GM12878 (cell line): ENCODE results near the gene FFAR3. TPM values are rescaled to one million over a fixed set of nuclear protein-coding genes. Genes with fewer than 3 reads are reported as not detected.
A peak's percentile ranks its signal among the peaks of the same experiment; 100 is the strongest.

Experiments
- BCL11A ChIP-seq: IDR thresholded peaks from 2 replicates; pipeline ENCODE4 v1.6.1; 2011; ENCODE audit warnings: low read depth, low read length
- CBX5 ChIP-seq: sonication (generic); IDR thresholded peaks from 2 replicates; pipeline ENCODE4 v1.6.1; 2016; ENCODE audit warnings: low read depth, moderate library complexity, mild to moderate bottlenecking, inconsistent platforms
- E2F4 ChIP-seq: IDR thresholded peaks from 2 replicates; pipeline ENCODE4 v1.6.1; 2012; ENCODE audit warnings: low read depth, low read length, improper control_type of control experiment
- E4F1 ChIP-seq: fragments of 450-650 bp; IDR thresholded peaks from 2 replicates; pipeline ENCODE4 v1.6.1; 2018; ENCODE audit warnings: borderline replicate concordance, mild to moderate bottlenecking; ENCODE audit not compliant: partially characterized antibody
- EED ChIP-seq: sonication (generic); IDR thresholded peaks from 2 replicates; pipeline ENCODE4 v1.6.1; 2016; ENCODE audit warnings: antibody characterized with exemption, low read depth
- ELK1 ChIP-seq: IDR thresholded peaks from 2 replicates; pipeline ENCODE4 v1.6.1; 2012; ENCODE audit warnings: low read depth, low read length, improper control_type of control experiment
- GABPA ChIP-seq: IDR thresholded peaks from 2 replicates; pipeline ENCODE4 v1.6.1; 2014; ENCODE audit warnings: antibody characterized with exemption, low read depth, mild to moderate bottlenecking, inconsistent platforms
- HDGF ChIP-seq: fragments of 450-650 bp; IDR thresholded peaks from 2 replicates; pipeline ENCODE4 v1.6.1; 2016; ENCODE audit warnings: antibody characterized with exemption
- MEF2B ChIP-seq: fragments of 450-650 bp; IDR thresholded peaks from 2 replicates; pipeline ENCODE4 v1.6.1; 2018; ENCODE audit warnings: mild to moderate bottlenecking, moderate library complexity; ENCODE audit not compliant: partially characterized antibody, poor library complexity, severe bottlenecking
- NFYA ChIP-seq: IDR thresholded peaks from 2 replicates; pipeline ENCODE4 v1.6.1; 2011; ENCODE audit warnings: low read depth, mild to moderate bottlenecking, low read length, improper control_type of control experiment, borderline replicate concordance
- POLR2AphosphoS2 ChIP-seq: IDR thresholded peaks from 2 replicates; pipeline ENCODE4 v1.6.1; 2011; ENCODE audit warnings: low read depth, mild to moderate bottlenecking, low read length, improper control_type of control experiment, moderate library complexity
- RUNX3 ChIP-seq: IDR thresholded peaks from 2 replicates; pipeline ENCODE4 v1.6.1; 2012; ENCODE audit warnings: low read length, inconsistent platforms
- SMAD5 ChIP-seq: IDR thresholded peaks from 2 replicates; pipeline ENCODE4 v1.6.1; 2016; ENCODE audit warnings: antibody characterized with exemption, low read depth
- SMARCA5 ChIP-seq: fragments of 450-650 bp; IDR thresholded peaks from 2 replicates; pipeline ENCODE4 v1.6.1; 2017; ENCODE audit warnings: mild to moderate bottlenecking
- TARDBP ChIP-seq: IDR thresholded peaks from 2 replicates; pipeline ENCODE4 v1.6.1; 2016; ENCODE audit warnings: borderline replicate concordance
- polyA plus RNA-seq, 11 experiments: library from polyadenylated mRNA; depleted of rRNA in 4 of 11; unstranded in 6 of 11; stranded (reverse) in 5 of 11; fragments of >200 nt; fragmentation: Nextera tagmentation in 4 of 11; fragmentation: Illumina TruSeq in 1 of 11; extraction: Ambion mirVana in 4 of 11; extraction: Trizol in 1 of 11; gene quantifications; 1 replicate in 1 of 11; 2 replicates in 10 of 11; pipeline versions ENCODE4 v1.2.1 to v1.2.3, GENCODE V29; 2011 to 2016; ENCODE audit warnings: inconsistent platforms in 2 of 11, missing spikeins in 2 of 11, low read depth in 1 of 11
- total RNA-seq, 4 experiments: library from RNA; depleted of rRNA in 3 of 4; stranded (reverse); fragments of >200 nt in 3 of 4; fragmentation: Illumina TruSeq in 1 of 4; extraction: Trizol in 1 of 4; gene quantifications; 2 replicates each; pipeline versions ENCODE4 v1.2.1 to v1.2.3, GENCODE V29; 2013 to 2021
- TF ChIP-seq, protein P1 (sequence below): IDR thresholded peaks from 2 replicates; pipeline ENCODE4 v1.6.1; 2011; ENCODE audit warnings: low read depth, mild to moderate bottlenecking, low read length, moderate library complexity, borderline replicate concordance; ENCODE audit errors: extremely low read depth
- TF ChIP-seq, protein P2 (sequence below): fragments of 450-650 bp; IDR thresholded peaks from 2 replicates; pipeline ENCODE4 v1.6.1; 2016; ENCODE audit warnings: mild to moderate bottlenecking, moderate library complexity, borderline replicate concordance
- TF ChIP-seq, protein P3 (sequence below): fragments of 450-650 bp; IDR thresholded peaks from 2 replicates; pipeline ENCODE4 v1.6.1; 2014; ENCODE audit warnings: mild to moderate bottlenecking
- TF ChIP-seq, protein P4 (sequence below): IDR thresholded peaks from 2 replicates; pipeline ENCODE4 v1.6.1; 2011; ENCODE audit warnings: borderline replicate concordance, low read depth, mild to moderate bottlenecking, moderate library complexity, low read length; ENCODE audit not compliant: insufficient read depth, poor library complexity, severe bottlenecking

FFAR3 gene
- total and polyA plus RNA-seq, 10 of the 15 experiments (the other 5 are each of a cell fraction or from before 2014, with no cell fraction given), result 0.15 to 0.18 TPM; not detected in 8

GRCh38 chr19:35347930-35348298, 10.3 kb upstream of the FFAR3 start (continued):
- TF ChIP-seq GABPA (no peak), E4F1 (no peak), E2F4 (no peak), HDGF (no peak), BCL11A (no peak), MEF2B (no peak), CBX5 (no peak), TARDBP (0 out of 2 replicates have a peak, but pooled peaks have one; percentile 4), SMARCA5 (peak; percentile 56), POLR2AphosphoS2 (peak; percentile 83; the same call in 1 of the 2 replicates), RUNX3 (no peak), SMAD5 (no peak), EED (no peak), NFYA (no peak), ELK1 (no peak)
- TF ChIP-seq, protein P1, sequence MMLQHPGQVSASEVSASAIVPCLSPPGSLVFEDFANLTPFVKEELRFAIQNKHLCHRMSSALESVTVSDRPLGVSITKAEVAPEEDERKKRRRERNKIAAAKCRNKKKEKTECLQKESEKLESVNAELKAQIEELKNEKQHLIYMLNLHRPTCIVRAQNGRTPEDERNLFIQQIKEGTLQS, result peak; percentile 6; the same call in 1 of the 2 replicates
- TF ChIP-seq, protein P2, sequence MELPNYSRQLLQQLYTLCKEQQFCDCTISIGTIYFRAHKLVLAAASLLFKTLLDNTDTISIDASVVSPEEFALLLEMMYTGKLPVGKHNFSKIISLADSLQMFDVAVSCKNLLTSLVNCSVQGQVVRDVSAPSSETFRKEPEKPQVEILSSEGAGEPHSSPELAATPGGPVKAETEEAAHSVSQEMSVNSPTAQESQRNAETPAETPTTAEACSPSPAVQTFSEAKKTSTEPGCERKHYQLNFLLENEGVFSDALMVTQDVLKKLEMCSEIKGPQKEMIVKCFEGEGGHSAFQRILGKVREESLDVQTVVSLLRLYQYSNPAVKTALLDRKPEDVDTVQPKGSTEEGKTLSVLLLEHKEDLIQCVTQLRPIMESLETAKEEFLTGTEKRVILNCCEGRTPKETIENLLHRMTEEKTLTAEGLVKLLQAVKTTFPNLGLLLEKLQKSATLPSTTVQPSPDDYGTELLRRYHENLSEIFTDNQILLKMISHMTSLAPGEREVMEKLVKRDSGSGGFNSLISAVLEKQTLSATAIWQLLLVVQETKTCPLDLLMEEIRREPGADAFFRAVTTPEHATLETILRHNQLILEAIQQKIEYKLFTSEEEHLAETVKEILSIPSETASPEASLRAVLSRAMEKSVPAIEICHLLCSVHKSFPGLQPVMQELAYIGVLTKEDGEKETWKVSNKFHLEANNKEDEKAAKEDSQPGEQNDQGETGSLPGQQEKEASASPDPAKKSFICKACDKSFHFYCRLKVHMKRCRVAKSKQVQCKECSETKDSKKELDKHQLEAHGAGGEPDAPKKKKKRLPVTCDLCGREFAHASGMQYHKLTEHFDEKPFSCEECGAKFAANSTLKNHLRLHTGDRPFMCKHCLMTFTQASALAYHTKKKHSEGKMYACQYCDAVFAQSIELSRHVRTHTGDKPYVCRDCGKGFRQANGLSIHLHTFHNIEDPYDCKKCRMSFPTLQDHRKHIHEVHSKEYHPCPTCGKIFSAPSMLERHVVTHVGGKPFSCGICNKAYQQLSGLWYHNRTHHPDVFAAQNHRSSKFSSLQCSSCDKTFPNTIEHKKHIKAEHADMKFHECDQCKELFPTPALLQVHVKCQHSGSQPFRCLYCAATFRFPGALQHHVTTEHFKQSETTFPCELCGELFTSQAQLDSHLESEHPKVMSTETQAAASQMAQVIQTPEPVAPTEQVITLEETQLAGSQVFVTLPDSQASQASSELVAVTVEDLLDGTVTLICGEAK, result no peak
- TF ChIP-seq, protein P3, sequence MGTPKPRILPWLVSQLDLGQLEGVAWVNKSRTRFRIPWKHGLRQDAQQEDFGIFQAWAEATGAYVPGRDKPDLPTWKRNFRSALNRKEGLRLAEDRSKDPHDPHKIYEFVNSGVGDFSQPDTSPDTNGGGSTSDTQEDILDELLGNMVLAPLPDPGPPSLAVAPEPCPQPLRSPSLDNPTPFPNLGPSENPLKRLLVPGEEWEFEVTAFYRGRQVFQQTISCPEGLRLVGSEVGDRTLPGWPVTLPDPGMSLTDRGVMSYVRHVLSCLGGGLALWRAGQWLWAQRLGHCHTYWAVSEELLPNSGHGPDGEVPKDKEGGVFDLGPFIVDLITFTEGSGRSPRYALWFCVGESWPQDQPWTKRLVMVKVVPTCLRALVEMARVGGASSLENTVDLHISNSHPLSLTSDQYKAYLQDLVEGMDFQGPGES, result no peak
- TF ChIP-seq, protein P4, sequence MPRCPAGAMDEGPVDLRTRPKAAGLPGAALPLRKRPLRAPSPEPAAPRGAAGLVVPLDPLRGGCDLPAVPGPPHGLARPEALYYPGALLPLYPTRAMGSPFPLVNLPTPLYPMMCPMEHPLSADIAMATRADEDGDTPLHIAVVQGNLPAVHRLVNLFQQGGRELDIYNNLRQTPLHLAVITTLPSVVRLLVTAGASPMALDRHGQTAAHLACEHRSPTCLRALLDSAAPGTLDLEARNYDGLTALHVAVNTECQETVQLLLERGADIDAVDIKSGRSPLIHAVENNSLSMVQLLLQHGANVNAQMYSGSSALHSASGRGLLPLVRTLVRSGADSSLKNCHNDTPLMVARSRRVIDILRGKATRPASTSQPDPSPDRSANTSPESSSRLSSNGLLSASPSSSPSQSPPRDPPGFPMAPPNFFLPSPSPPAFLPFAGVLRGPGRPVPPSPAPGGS, result peak; percentile 4
